A549 (cell line): ENCODE measurements around the gene HDGF.

Experiments used
- BHLHE40 ChIP-seq: IDR thresholded peaks from 2 replicates; pipeline ENCODE4 v1.6.1; 2012; ENCODE audit warnings: low read depth, low read length, inconsistent platforms
- CEBPB ChIP-seq, 2 experiments: fragments of >200 bp in 1 of 2; sonication (Bioruptor Twin) in 1 of 2; formaldehyde crosslinking in 1 of 2; IDR thresholded peaks; 2 replicates each; pipeline ENCODE4 v1.6.1; 2012 to 2016
- CHD2 ChIP-seq: fragments of 150-350 bp; IDR thresholded peaks from 2 replicates; pipeline ENCODE4 v1.6.1; 2014; ENCODE audit warnings: low read length; ENCODE audit not compliant: partially characterized antibody
- ESRRA ChIP-seq: fragments of 150-350 bp; IDR thresholded peaks from 2 replicates; pipeline ENCODE4 v1.6.1; 2014; ENCODE audit warnings: mild to moderate bottlenecking, low read length, borderline replicate concordance
- NR3C1 ChIP-seq: fragments of >200 bp; sonication (Bioruptor Twin); formaldehyde crosslinking; IDR thresholded peaks from 3 replicates; pipeline ENCODE4 v1.6.1; 2017
- POLR2A ChIP-seq: IDR thresholded peaks from 2 replicates; pipeline ENCODE4 v1.6.1; 2012; ENCODE audit warnings: mild to moderate bottlenecking, low read length
- POLR2AphosphoS2 ChIP-seq: conservative IDR thresholded peaks from 2 replicates; pipeline ENCODE4 v1.6.1; 2012; ENCODE audit warnings: low read length, improper control_type of control experiment, inconsistent platforms
- REST ChIP-seq: fragments of 200-600 bp; sonication (generic); IDR thresholded peaks from 2 replicates; pipeline ENCODE4 v1.6.1; 2016; ENCODE audit warnings: antibody characterized with exemption, mild to moderate bottlenecking, moderate library complexity
- RFX5 ChIP-seq: fragments of 450-650 bp; IDR thresholded peaks from 2 replicates; pipeline ENCODE4 v1.7.1; 2014; ENCODE audit warnings: antibody characterized with exemption, mild to moderate bottlenecking, moderate library complexity
- SMC3 ChIP-seq: fragments of >200 bp; sonication (Bioruptor Twin); formaldehyde crosslinking; IDR thresholded peaks from 3 replicates; pipeline ENCODE4 v1.6.1; 2018; ENCODE audit warnings: inconsistent platforms
- TP53 ChIP-seq: fragments of 250-450 bp; sonication (Bioruptor Pico); IDR thresholded peaks from 2 replicates; pipeline ENCODE4 v1.5.0; 2021; ENCODE audit warnings: mild to moderate bottlenecking, moderate library complexity
- ZSCAN20 ChIP-seq: fragments of 250-450 bp; sonication (Bioruptor Pico); IDR thresholded peaks from 2 replicates; pipeline ENCODE4 v1.8.0; 2022; ENCODE audit warnings: mild to moderate bottlenecking, moderate library complexity
- TF ChIP-seq, protein P1 (sequence below): fragments of >200 bp; sonication (Bioruptor Twin); formaldehyde crosslinking; IDR thresholded peaks from 3 replicates; pipeline ENCODE4 v1.5.1; 2016
- TF ChIP-seq, protein P2 (sequence below): fragments of 450-650 bp; IDR thresholded peaks from 2 replicates; pipeline ENCODE4 v1.6.1; 2014; ENCODE audit warnings: antibody characterized with exemption

- TF ChIP-seq, protein P1, sequence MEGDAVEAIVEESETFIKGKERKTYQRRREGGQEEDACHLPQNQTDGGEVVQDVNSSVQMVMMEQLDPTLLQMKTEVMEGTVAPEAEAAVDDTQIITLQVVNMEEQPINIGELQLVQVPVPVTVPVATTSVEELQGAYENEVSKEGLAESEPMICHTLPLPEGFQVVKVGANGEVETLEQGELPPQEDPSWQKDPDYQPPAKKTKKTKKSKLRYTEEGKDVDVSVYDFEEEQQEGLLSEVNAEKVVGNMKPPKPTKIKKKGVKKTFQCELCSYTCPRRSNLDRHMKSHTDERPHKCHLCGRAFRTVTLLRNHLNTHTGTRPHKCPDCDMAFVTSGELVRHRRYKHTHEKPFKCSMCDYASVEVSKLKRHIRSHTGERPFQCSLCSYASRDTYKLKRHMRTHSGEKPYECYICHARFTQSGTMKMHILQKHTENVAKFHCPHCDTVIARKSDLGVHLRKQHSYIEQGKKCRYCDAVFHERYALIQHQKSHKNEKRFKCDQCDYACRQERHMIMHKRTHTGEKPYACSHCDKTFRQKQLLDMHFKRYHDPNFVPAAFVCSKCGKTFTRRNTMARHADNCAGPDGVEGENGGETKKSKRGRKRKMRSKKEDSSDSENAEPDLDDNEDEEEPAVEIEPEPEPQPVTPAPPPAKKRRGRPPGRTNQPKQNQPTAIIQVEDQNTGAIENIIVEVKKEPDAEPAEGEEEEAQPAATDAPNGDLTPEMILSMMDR, result no peak
- no peak for TF ChIP-seq POLR2A
- TF ChIP-seq CHD2, result no peak
- TF ChIP-seq, protein P2, sequence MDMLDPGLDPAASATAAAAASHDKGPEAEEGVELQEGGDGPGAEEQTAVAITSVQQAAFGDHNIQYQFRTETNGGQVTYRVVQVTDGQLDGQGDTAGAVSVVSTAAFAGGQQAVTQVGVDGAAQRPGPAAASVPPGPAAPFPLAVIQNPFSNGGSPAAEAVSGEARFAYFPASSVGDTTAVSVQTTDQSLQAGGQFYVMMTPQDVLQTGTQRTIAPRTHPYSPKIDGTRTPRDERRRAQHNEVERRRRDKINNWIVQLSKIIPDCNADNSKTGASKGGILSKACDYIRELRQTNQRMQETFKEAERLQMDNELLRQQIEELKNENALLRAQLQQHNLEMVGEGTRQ, result no peak
- no peak for TF ChIP-seq CEBPB (IDR thresholded peaks at IDR 0.05)
- TF ChIP-seq REST, result no peak
- no peak for TF ChIP-seq RFX5
- TF ChIP-seq SMC3, result no peak
- TF ChIP-seq NR3C1, result no peak
- TF ChIP-seq ZSCAN20 (CRISPR knock-in tag), result no peak
- no peak for TF ChIP-seq POLR2AphosphoS2
- no peak for TF ChIP-seq BHLHE40
- no peak for TF ChIP-seq ESRRA
- TF ChIP-seq TP53 (CRISPR knock-in tag), result no peak
Observed at GRCh38 chr1:156740237-156740740, 11.2 kb downstream of the HDGF start.
